ENCODE measurements around the gene CAPN5. TPM values are rescaled to one million over a fixed set of nuclear protein-coding genes. Genes with fewer than 3 reads are reported as not detected.

Gene CAPN5
- total RNA-seq, 4 donors from 2014 or later, result 4.0 to 11.3 (median 6.0) TPM

DNA sequence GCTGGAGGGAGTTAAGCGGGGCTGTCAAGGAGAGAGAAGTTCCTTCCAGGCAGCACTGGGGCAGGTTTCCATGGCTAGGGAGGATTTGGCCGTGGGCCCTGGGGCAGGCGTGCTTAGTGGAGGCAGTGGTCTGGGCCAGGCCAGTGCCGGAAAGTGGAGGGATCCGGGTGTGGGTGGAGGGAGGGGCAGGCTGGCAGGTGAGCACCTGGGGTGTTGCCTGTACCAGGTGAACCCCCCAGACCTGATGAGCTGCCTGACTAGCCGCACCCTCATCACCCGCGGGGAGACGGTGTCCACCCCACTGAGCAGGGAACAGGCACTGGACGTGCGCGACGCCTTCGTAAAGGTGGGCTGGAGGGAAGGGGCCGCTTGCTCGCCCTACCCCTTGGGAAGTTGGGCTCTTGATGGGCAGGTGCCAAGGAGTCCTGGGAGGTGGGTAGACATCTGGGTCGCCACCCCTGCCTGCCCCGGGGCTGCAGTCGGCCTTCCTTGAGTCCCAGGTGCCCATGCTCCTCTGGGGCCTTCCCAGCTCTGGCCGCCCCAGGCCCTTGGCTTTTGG lies 93.2 kb downstream of the CAPN5 start:
- intact Hi-C loops (cut with DNase I), result no loop called here
- Histone ChIP-seq H3K4me3 (no peak overlapping the region), H3K9me3 (no peaks in the 10 kb centered on the region), H3K27me3 (no peaks in the 10 kb centered on the region), H3K27ac (replicated peaks in 1 of 4) (no peak overlapping the region), H3K4me1 (no peaks in the 10 kb centered on the region), H3K36me3 (no peaks in the 10 kb centered on the region)
- 92% methylated on average over 13 of the region's 20 CpGs for WGBS
- no peak for DNase-seq (ENCODE audit: extremely low spot score)
- TF ChIP-seq, protein P1, sequence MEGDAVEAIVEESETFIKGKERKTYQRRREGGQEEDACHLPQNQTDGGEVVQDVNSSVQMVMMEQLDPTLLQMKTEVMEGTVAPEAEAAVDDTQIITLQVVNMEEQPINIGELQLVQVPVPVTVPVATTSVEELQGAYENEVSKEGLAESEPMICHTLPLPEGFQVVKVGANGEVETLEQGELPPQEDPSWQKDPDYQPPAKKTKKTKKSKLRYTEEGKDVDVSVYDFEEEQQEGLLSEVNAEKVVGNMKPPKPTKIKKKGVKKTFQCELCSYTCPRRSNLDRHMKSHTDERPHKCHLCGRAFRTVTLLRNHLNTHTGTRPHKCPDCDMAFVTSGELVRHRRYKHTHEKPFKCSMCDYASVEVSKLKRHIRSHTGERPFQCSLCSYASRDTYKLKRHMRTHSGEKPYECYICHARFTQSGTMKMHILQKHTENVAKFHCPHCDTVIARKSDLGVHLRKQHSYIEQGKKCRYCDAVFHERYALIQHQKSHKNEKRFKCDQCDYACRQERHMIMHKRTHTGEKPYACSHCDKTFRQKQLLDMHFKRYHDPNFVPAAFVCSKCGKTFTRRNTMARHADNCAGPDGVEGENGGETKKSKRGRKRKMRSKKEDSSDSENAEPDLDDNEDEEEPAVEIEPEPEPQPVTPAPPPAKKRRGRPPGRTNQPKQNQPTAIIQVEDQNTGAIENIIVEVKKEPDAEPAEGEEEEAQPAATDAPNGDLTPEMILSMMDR (IDR thresholded peaks at IDR 0.05), result no peak
- no peak for TF ChIP-seq POLR2A (IDR thresholded peaks at IDR 0.05; ENCODE audit: low read depth)
- TF ChIP-seq EP300 (IDR thresholded peaks at IDR 0.05), result no peak
- no peak for TF ChIP-seq POLR2AphosphoS5 (IDR thresholded peaks at IDR 0.05)

DNA sequence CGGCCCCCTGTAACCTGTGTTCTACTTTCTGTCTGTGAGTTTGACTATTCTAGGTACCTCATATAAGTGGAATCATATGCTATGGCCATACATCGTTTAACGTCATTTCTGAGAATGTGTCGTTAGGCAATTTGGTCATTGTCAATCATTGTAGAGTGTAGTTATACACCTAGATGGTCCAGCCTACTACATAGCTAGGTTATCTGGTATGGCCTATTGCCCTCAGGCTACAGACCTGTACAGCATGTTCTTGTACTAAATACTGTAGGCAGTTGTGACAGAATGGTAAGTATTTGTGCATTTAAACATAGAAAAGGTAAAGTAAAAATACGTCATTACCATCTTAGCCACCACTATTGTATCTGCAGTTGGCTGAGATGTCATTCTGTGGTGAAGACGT lies 96.5 kb downstream of the CAPN5 start:
- no peaks in the 10 kb centered on the region for H3K4me1 ChIP-seq
- H3K9me3 ChIP-seq, result no peaks in the 10 kb centered on the region
- no peak overlapping the region for H3K4me3 ChIP-seq
- H3K27me3 ChIP-seq, result no peaks in the 10 kb centered on the region
- TF ChIP-seq EP300 (IDR thresholded peaks at IDR 0.05) (no peak), POLR2AphosphoS5 (IDR thresholded peaks at IDR 0.05) (no peak), POLR2A (IDR thresholded peaks at IDR 0.05; ENCODE audit: low read depth) (no peak)
- TF ChIP-seq, protein P1 (IDR thresholded peaks at IDR 0.05), result no peak
- H3K27ac ChIP-seq (replicated peaks in 1 of 4), result no peak overlapping the region
- no peak for DNase-seq (ENCODE audit: extremely low spot score)
- H3K36me3 ChIP-seq, result no peaks in the 10 kb centered on the region
- WGBS, result 84% methylated on average over 6 of the region's 6 CpGs
- intact Hi-C loops (cut with DNase I), result no loop called here

DNA sequence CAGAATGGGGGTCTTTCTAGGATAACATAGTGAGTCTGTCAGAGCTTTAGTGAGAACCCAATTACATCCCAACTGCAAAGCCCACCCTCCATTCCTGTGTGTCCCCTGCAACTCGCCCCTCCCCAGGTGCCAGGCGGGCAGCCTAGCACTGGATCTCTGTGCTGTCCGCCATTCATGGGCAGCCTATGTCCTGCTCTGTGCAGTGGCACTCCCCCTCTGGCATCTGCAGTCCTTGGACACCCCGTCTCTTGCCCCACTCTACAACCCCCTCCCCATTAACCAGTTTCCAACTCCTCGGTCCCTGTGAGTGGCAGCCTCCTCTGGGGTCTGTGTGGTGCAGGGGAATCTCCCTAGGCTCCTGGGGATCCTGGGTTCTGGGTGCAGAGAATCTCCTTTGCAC lies 98.3 kb downstream of the CAPN5 start:
- Histone ChIP-seq H3K4me3 (no peak overlapping the region), H3K36me3 (no peaks in the 10 kb centered on the region), H3K4me1 (no peaks in the 10 kb centered on the region), H3K27me3 (no peaks in the 10 kb centered on the region), H3K27ac (replicated peaks in 1 of 4) (no peak overlapping the region), H3K9me3 (no peaks in the 10 kb centered on the region)
- intact Hi-C loops (cut with DNase I), result no loop called here
- no peak for DNase-seq (ENCODE audit: extremely low spot score)
- TF ChIP-seq, protein P1 (IDR thresholded peaks at IDR 0.05), result no peak
- TF ChIP-seq POLR2A (IDR thresholded peaks at IDR 0.05; ENCODE audit: low read depth) (no peak), POLR2AphosphoS5 (IDR thresholded peaks at IDR 0.05) (no peak), EP300 (IDR thresholded peaks at IDR 0.05) (no peak)
- 86% methylated on average over 5 of the region's 5 CpGs for WGBS

DNA sequence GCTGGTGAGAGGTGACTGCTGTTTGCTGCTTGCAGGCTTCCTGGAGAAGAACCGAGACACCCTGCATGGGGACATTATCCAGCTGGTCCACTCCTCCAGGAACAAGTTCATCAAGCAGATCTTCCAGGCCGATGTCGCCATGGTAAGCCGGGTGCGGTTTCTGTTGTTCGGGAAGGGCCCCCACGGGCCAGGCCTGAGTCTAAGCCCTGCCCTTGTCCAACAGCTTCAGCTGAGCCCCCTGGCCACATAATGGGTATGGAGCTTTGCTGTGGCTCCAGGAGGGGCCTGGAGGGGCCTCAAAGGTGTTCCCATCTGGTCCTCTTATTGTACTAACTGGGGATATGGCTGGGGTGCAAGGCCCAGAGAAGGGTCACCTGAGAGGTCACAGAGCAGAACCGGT lies 99.2 kb downstream of the CAPN5 start:
- intact Hi-C loops (cut with DNase I), result no loop called here
- DNase-seq (ENCODE audit: extremely low spot score), result no peak
- Histone ChIP-seq H3K4me3 (no peak overlapping the region), H3K27me3 (no peaks in the 10 kb centered on the region), H3K27ac (replicated peaks in 1 of 4) (no peak overlapping the region), H3K4me1 (no peaks in the 10 kb centered on the region), H3K36me3 (no peaks in the 10 kb centered on the region), H3K9me3 (no peaks in the 10 kb centered on the region)
- TF ChIP-seq EP300 (IDR thresholded peaks at IDR 0.05) (no peak), POLR2AphosphoS5 (IDR thresholded peaks at IDR 0.05) (no peak), POLR2A (IDR thresholded peaks at IDR 0.05; ENCODE audit: low read depth) (no peak)
- TF ChIP-seq, protein P1 (IDR thresholded peaks at IDR 0.05), result no peak
- 90% methylated on average over 2 of the region's 8 CpGs for WGBS

DNA sequence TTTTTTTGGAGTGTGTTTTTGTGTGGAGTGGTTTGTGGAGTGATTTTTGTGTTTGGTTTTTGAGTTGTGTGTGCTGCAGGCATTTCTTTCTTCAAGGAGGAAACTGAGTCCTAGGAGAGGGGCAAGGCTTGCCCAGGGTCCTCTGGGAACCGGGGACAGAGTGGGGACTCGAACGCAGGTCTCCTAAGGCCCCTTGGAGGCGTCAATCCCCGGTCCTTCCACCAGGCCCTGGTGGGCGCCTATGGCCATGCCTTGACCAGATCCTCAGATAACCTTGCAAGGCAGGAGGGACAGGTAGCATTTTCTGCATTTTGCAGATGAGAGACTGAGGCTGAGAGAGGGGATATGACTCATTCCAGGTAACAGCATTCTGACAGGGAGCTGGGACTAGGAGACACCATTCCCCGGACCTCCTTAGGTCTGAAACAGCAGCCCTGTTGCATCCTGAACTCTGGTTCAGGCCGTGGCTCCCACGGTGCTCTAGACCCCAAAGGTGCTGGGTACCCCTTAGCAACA lies 100.4 kb downstream of the CAPN5 start:
- H3K27me3 ChIP-seq, result no peaks in the 10 kb centered on the region
- H3K4me3 ChIP-seq, result no peak overlapping the region
- H3K4me1 ChIP-seq, result peaks cover 0 to 6% (median 3%) of the 10 kb centered on the region in 4 donors
- WGBS, result 92% methylated on average over 8 of the region's 9 CpGs
- H3K27ac ChIP-seq (replicated peaks in 1 of 4), result no peak overlapping the region
- TF ChIP-seq, protein P1 (IDR thresholded peaks at IDR 0.05), result no peak
- TF ChIP-seq POLR2A (IDR thresholded peaks at IDR 0.05; ENCODE audit: low read depth), result no peak
- TF ChIP-seq POLR2AphosphoS5 (IDR thresholded peaks at IDR 0.05), result no peak
- intact Hi-C loops (cut with DNase I), result no loop called here
- H3K9me3 ChIP-seq, result no peaks in the 10 kb centered on the region
- DNase-seq (ENCODE audit: extremely low spot score), result no peak
- no peaks in the 10 kb centered on the region for H3K36me3 ChIP-seq
